Mesangial cell (primary cell): ENCODE data around the gene ASPHD1. TPM values are rescaled to one million over a fixed set of nuclear protein-coding genes. Genes with fewer than 3 reads are reported as not detected.

Experiments
- total RNA-seq: library from RNA; depleted of rRNA; stranded (reverse); fragments of >200 nt; gene quantifications from 2 replicates; pipeline ENCODE4 v1.2.3, GENCODE V29; 2015

Gene ASPHD1, protein sequence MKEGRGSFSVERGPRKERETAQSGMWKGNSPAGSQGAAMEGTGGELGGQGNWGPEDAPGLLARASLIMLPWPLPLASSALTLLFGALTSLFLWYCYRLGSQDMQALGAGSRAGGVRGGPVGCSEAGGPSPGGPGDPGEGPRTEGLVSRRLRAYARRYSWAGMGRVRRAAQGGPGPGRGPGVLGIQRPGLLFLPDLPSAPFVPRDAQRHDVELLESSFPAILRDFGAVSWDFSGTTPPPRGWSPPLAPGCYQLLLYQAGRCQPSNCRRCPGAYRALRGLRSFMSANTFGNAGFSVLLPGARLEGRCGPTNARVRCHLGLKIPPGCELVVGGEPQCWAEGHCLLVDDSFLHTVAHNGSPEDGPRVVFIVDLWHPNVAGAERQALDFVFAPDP
- total RNA-seq, result 13.9 and 25.9 TPM in 2 replicates

DNA sequence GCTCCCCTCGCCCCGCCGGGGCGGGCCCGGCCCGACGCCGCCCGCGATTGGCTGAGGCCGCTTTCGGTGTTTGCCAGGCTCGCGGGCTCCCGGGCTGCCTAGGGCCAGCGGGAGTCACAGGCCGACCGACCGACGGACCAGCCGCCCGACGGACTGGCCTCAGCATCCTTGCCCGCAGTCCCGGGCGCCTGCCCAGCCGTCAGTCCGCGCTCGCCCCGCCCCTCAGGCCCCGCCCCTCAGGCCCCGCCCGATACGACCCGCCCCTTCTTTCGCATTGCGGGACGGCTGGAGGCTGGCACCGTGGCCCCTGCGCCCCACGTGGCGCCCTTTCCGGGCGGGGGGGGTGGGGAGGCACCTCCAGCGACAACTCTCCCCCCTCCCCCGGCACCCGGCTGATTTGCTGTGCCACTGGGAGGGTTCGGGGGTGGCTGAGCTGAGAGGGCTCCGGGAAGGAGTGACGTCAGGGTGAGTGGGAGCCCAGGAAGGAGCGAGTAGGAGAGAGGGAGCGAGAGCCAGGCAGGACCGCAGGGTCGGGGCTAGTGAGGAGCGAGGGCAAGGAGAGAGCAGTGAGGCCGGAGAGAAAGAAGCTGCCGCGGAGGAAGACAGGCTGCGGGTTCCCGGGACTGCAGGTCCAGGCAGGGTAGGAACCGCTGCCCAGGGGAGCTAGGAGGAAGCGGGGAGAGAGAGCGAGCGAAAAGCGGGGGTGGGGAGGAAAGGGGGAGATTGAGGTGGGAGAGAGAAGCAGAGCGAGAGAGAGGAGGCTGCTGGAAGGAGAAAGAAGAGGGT, at the start of gene ASPHD1:
ASPHD1 (plus strand) TSS at position 387 of the 786 bp plus-strand sequence. CDS start 484 bp downstream, outside the sequence.

DNA sequence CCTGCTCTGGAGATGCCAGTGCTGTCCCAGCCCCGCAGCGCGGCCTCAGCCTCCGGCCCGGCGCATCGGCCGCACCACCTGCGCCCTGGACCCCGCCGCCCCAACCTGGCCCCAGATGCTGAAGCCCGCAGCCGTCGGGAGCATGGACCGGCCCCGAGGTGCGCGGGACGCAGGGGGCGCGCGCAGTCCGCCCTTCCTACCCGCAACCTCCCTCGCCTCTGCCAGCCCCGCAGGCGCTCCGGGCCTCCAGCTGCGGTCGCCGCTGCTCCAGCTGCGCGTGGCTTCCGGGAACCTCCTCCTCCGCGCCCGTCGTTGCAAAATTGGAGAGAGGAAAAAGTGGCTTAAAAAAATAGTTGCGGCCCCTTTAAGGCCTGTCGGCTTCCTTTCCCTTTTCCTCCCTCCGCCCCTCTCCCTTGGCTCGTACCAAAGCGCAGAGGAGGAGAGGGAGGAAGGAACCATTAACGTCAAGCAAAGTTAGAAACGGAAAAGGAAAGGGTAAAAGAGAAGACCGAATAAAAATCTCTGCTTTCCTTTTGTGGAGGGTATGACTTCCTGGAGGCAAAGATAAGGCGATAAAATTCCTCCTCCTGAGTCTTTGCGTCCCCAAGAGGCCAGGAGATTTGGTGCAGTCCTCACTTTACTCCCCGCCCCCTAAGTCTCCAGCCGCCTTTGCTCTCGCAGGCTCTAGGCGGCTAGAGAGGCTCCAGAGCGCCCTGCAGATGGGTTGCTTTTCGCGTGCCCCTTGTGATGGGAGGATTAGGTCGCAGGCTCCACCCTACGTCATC, 37.2 kb upstream of the ASPHD1 start, which contains the start of gene CDIPT:
CDIPT (minus strand) TSS at position 343 of the 785 bp plus-strand sequence. CDS start 369 bp downstream, outside the sequence.

DNA sequence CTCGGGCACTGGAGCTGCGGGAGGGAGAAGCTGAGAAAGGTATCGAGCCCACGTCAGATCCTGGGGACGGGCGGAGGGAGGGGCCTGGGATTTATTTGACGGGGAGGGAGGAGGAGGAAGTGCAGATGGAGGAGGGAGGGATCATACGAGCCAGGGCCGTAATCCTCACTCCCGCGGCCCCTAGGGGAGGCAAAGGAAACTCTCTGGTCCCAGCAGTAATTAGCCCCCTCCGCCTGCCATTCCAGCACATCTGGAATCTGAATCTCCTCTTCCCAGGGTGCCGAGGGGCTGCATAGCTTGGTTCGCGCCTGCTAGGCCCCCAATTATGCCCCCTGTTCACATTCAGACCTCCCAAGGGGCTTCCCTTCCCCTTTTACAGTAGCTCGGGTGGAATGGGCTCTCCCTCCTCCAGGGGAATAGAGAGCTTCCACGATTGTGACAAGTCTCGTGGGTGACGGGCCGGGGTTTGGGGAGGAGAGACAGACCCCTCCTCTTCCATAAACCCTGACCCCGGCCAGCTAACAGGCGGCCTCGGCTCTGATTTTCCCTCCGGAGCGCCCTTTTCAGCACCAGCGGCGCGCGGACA, 679 bp upstream of the ASPHD1 start, which contains the start of gene SEZ6L2:
SEZ6L2 (minus strand) TSS at position 35 of the 586 bp plus-strand sequence. CDS start 531 bp downstream, outside the sequence.

DNA sequence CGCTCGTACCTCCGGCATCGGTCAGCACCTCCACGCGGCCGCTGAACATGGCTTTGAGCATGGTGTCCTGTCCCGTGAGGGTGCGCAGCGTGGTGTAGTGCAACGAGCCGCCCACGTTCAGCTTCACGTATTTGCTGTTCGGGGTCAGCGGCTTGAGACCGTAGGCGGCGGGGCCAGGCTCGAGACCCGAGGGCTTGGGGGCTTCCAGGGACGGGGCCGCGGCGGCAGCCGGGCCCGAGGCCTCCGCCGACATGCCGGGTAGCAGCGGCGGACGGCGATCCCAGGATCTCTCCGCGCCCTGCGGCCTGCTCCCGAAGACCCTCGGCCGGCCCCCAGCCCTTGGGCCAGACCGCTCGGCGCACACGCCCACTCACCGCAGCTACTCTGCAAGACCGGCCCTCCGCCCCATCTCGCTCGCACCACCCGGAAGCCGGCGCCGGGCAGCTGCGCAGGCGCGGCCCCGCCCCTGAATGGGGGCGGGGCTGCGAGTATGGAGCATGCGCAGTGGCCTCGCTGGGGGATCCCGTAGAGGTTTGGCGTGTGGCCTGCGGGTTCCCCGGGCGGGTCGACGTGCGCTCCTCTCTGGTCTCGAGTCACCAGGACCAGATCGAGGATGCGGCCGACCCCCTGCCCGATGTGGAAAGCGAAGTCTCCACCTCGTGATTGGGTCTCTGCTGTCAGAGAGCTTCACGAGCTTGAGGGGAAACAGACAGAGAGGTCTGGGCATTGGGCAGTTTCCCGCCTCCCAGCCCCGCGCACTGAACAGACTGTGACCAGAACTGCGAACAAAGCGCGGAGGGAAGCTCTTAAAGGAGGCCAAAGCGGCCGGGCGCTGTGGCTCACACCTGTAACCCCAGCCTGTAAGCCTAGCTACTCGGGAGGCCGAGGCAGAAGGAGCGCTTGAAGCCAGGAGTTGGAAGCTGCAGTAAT, 25.8 kb downstream of the ASPHD1 start, which contains the start of gene KCTD13:
KCTD13 (minus strand) TSS at position 446 of the 930 bp plus-strand sequence; CDS start at position 253, 193 bp downstream.

Other genes with a start within 250 kb of the ASPHD1 start
- 0.25 and 0.49 TPM in 2 replicates for gene SPN, start 237.2 kb upstream of the ASPHD1 start, total RNA-seq
- gene QPRT, start 221.3 kb upstream of the ASPHD1 start, total RNA-seq, result 124 and 265 TPM in 2 replicates
- gene C16orf54, start 154.5 kb upstream of the ASPHD1 start, total RNA-seq, result under 0.01 TPM in 1 of 2 replicates, not detected in the other
- gene ZG16, start 122.2 kb upstream of the ASPHD1 start, total RNA-seq, result not detected in 2 replicates
- 19.4 and 130 TPM in 2 replicates for gene KIF22, start 109.7 kb upstream of the ASPHD1 start, total RNA-seq
- gene MAZ, start 94.0 kb upstream of the ASPHD1 start, total RNA-seq, result 482 and 486 TPM in 2 replicates
- gene PRRT2, start 88.3 kb upstream of the ASPHD1 start, total RNA-seq, result 0.25 and 0.98 TPM in 2 replicates
- 19.9 and 38.3 TPM in 2 replicates for gene PAGR1, start 84.3 kb upstream of the ASPHD1 start, total RNA-seq
- 178 and 255 TPM in 2 replicates for gene MVP, start 80.0 kb upstream of the ASPHD1 start, total RNA-seq
- 94.5 and 128 TPM in 2 replicates for gene CDIPT, start 37.3 kb upstream of the ASPHD1 start, total RNA-seq
- gene SEZ6L2, start 938 bp upstream of the ASPHD1 start, total RNA-seq, result 13.0 and 66.6 TPM in 2 replicates
- 11.4 and 12.5 TPM in 2 replicates for gene KCTD13, start 25.7 kb downstream of the ASPHD1 start, total RNA-seq
- 89.3 and 173 TPM in 2 replicates for gene TMEM219, start 61.6 kb downstream of the ASPHD1 start, total RNA-seq
- 32.3 and 39.7 TPM in 2 replicates for gene TAOK2, start 73.4 kb downstream of the ASPHD1 start, total RNA-seq
- 5.7 and 21.7 TPM in 2 replicates for gene HIRIP3, start 95.1 kb downstream of the ASPHD1 start, total RNA-seq
- 39.2 and 97.6 TPM in 2 replicates for gene INO80E, start 95.8 kb downstream of the ASPHD1 start, total RNA-seq
- gene DOC2A, start 110.5 kb downstream of the ASPHD1 start, total RNA-seq, result 0.49 and 0.76 TPM in 2 replicates
- not detected in 2 replicates for gene C16orf92, start 122.7 kb downstream of the ASPHD1 start, total RNA-seq
- gene TLCD3B, start 130.8 kb downstream of the ASPHD1 start, total RNA-seq, result 0.13 and 0.98 TPM in 2 replicates
- gene ALDOA, start 165.3 kb downstream of the ASPHD1 start, total RNA-seq, result 908 and 1,156 TPM in 2 replicates
- 111 and 141 TPM in 2 replicates for gene PPP4C, start 175.5 kb downstream of the ASPHD1 start, total RNA-seq
- gene TBX6, start 191.4 kb downstream of the ASPHD1 start, total RNA-seq, result 1.4 TPM in 1 of 2 replicates, not detected in the other
- gene YPEL3, start 195.7 kb downstream of the ASPHD1 start, total RNA-seq, result 17.4 and 95.1 TPM in 2 replicates
- 0.16 and 0.76 TPM in 2 replicates for gene GDPD3, start 213.0 kb downstream of the ASPHD1 start, total RNA-seq
- 35.7 and 64.1 TPM in 2 replicates for gene MAPK3, start 222.7 kb downstream of the ASPHD1 start, total RNA-seq